K562 (cell line): ENCODE results near the gene IDH2.

Experiments used
- CXXC5 ChIP-seq: fragments of 250-450 bp; sonication (Bioruptor Pico); IDR thresholded peaks from 2 replicates; pipeline ENCODE4 v1.8.0; 2022; ENCODE audit warnings: inconsistent platforms, mild to moderate bottlenecking, moderate library complexity
- EP300 ChIP-seq: IDR thresholded peaks from 2 replicates; pipeline ENCODE4 v1.6.1; 2012; ENCODE audit warnings: low read length, improper control_type of control experiment
- HEY1 ChIP-seq: fragments of 250-450 bp; sonication (Bioruptor Pico); IDR thresholded peaks from 2 replicates; pipeline ENCODE4 v1.5.0; 2020; ENCODE audit warnings: mild to moderate bottlenecking, moderate library complexity, borderline replicate concordance
- NCOA4 ChIP-seq: fragments of 450-650 bp; IDR thresholded peaks from 2 replicates; pipeline ENCODE4 v1.6.1; 2018; ENCODE audit warnings: mild to moderate bottlenecking; ENCODE audit not compliant: partially characterized antibody
- POLR2AphosphoS5 ChIP-seq: IDR thresholded peaks from 2 replicates; pipeline ENCODE4 v1.6.1; 2011; ENCODE audit warnings: mild to moderate bottlenecking, low read depth, low read length, moderate library complexity; ENCODE audit not compliant: control insufficient read depth, insufficient read depth
- PTTG1 ChIP-seq: fragments of 450-650 bp; IDR thresholded peaks from 2 replicates; pipeline ENCODE4 v1.6.1; 2016; ENCODE audit warnings: low read depth, mild to moderate bottlenecking, missing genetic modification characterization, missing compliant biosample characterization
- ZBTB8A ChIP-seq: fragments of 450-650 bp; IDR thresholded peaks from 2 replicates; pipeline ENCODE4 v1.6.1; 2018; ENCODE audit warnings: mild to moderate bottlenecking, moderate library complexity; ENCODE audit not compliant: partially characterized antibody
- TF ChIP-seq, protein P1 (sequence below), 3 experiments: IDR thresholded peaks in 2 of 3; conservative IDR thresholded peaks in 1 of 3; 2 replicates each; pipeline ENCODE4 v1.5.1; 2011 to 2012; ENCODE audit warnings: low read length in 3 of 3, mild to moderate bottlenecking in 3 of 3, control low read depth in 2 of 3, improper control_type of control experiment in 1 of 3, inconsistent platforms in 1 of 3, low read depth in 1 of 3, mixed read lengths in 1 of 3, moderate library complexity in 1 of 3; ENCODE audit not compliant: insufficient read depth in 2 of 3
- TF ChIP-seq, protein P2 (sequence below): fragments of 450-650 bp; IDR thresholded peaks from 2 replicates; pipeline ENCODE4 v1.7.1; 2018; ENCODE audit warnings: mild to moderate bottlenecking, low read depth; ENCODE audit not compliant: partially characterized antibody
- TF ChIP-seq, protein P3 (sequence below): sonication (generic); formaldehyde crosslinking; IDR thresholded peaks from 2 replicates; pipeline ENCODE4 v1.8.0; 2023; ENCODE audit warnings: mild to moderate bottlenecking, missing genetic modification reagents

DNA sequence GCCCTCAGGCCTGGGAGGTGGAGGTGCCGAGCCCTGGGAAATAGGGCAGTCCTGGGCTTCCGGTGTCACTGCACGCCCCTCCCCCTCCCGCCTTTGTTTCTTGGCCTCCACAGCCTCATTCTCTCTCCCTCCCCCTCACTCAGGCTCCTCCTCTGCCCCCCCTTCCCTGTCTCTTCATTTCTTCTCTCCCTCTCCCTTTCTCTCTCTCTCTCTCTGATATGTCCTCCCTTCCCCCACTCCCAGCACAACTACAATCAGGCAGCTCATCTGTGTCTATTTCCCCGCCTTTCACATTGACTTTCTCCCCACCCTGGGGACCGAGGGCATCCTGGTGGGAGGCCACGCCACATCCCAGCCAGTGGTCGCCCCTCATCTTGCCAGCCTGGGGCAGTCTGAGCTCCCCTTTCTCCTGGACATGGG lies 40.2 kb downstream of the IDH2 start:
- TF ChIP-seq NCOA4: peak; percentile 62
- TF ChIP-seq, protein P1, sequence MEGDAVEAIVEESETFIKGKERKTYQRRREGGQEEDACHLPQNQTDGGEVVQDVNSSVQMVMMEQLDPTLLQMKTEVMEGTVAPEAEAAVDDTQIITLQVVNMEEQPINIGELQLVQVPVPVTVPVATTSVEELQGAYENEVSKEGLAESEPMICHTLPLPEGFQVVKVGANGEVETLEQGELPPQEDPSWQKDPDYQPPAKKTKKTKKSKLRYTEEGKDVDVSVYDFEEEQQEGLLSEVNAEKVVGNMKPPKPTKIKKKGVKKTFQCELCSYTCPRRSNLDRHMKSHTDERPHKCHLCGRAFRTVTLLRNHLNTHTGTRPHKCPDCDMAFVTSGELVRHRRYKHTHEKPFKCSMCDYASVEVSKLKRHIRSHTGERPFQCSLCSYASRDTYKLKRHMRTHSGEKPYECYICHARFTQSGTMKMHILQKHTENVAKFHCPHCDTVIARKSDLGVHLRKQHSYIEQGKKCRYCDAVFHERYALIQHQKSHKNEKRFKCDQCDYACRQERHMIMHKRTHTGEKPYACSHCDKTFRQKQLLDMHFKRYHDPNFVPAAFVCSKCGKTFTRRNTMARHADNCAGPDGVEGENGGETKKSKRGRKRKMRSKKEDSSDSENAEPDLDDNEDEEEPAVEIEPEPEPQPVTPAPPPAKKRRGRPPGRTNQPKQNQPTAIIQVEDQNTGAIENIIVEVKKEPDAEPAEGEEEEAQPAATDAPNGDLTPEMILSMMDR (IDR thresholded peaks at IDR 0.05 in 2 of 3, conservative IDR thresholded peaks at IDR 0.05 in 1 of 3; ENCODE audit: insufficient read depth in 2 of 3, low read depth in 1 of 3, low read length in 3 of 3): no peak
- TF ChIP-seq, protein P2, sequence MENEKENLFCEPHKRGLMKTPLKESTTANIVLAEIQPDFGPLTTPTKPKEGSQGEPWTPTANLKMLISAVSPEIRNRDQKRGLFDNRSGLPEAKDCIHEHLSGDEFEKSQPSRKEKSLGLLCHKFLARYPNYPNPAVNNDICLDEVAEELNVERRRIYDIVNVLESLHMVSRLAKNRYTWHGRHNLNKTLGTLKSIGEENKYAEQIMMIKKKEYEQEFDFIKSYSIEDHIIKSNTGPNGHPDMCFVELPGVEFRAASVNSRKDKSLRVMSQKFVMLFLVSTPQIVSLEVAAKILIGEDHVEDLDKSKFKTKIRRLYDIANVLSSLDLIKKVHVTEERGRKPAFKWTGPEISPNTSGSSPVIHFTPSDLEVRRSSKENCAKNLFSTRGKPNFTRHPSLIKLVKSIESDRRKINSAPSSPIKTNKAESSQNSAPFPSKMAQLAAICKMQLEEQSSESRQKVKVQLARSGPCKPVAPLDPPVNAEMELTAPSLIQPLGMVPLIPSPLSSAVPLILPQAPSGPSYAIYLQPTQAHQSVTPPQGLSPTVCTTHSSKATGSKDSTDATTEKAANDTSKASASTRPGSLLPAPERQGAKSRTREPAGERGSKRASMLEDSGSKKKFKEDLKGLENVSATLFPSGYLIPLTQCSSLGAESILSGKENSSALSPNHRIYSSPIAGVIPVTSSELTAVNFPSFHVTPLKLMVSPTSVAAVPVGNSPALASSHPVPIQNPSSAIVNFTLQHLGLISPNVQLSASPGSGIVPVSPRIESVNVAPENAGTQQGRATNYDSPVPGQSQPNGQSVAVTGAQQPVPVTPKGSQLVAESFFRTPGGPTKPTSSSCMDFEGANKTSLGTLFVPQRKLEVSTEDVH: peak; percentile 69
- TF ChIP-seq EP300: peak; percentile 45; the same call in 1 of the 2 replicates
- no peak for TF ChIP-seq ZBTB8A
- TF ChIP-seq HEY1 (CRISPR knock-in tag): no peak
- TF ChIP-seq, protein P3, sequence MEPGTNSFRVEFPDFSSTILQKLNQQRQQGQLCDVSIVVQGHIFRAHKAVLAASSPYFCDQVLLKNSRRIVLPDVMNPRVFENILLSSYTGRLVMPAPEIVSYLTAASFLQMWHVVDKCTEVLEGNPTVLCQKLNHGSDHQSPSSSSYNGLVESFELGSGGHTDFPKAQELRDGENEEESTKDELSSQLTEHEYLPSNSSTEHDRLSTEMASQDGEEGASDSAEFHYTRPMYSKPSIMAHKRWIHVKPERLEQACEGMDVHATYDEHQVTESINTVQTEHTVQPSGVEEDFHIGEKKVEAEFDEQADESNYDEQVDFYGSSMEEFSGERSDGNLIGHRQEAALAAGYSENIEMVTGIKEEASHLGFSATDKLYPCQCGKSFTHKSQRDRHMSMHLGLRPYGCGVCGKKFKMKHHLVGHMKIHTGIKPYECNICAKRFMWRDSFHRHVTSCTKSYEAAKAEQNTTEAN: no peak
- TF ChIP-seq POLR2AphosphoS5: 0 out of 2 replicates have a peak, but pooled peaks have one; percentile 33
- no peak for TF ChIP-seq PTTG1 (tag)
- TF ChIP-seq CXXC5 (CRISPR knock-in tag): no peak
